Measurements from ENCODE around the gene PACS2.

DNA sequence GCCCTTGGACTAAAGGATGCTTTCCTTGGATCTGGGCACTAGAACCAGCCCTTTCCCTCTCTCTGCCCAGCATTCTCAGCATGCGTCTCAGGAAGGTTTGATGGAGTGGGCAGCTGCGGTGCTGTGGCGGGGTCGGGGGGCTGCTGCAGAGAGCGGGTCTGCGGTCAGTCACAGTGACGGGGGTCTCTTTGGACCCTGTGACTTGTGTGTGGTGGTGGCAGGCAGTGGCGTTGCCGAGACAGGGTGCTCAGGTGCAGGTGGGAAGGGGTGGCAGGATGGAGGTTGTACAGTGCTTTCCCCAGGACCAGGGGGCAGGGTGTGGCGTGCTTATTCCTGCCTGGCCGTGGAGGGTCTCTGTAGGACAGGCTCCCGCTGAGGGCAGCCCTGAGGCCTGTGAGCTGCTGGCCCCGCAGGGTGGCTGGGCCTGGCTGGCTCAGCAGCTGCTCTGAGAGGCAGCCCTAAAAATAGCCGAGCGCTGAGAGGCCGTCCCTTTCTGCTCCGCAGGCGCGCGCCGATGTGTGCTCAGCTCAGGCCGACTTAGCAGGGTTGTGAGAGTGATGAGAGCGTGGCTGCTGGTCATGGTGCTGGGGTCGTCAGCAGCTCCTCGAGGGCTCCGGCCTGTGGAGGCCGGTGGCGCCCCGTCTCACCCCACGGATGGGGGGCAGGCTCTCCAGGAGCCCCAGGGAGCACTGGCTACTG is 9.7 kb downstream of the PACS2 start:
- TF ChIP-seq FOS (IDR thresholded peaks at IDR 0.05; ENCODE audit: low read depth, low read length) (no peak), POLR2A (IDR thresholded peaks at IDR 0.05; ENCODE audit: low read depth, low read length) (no peak), RAD21 (IDR thresholded peaks at IDR 0.05; ENCODE audit: low read length) (no peak), MXI1 (IDR thresholded peaks at IDR 0.05; ENCODE audit: borderline replicate concordance, low read depth, low read length) (no peak), SMC3 (IDR thresholded peaks at IDR 0.05; ENCODE audit: low read depth, low read length) (no peak), RCOR1 (IDR thresholded peaks at IDR 0.05; ENCODE audit: insufficient replicate concordance, low read length) (no peak), RFX5 (IDR thresholded peaks at IDR 0.05; ENCODE audit: low read depth, low read length) (no peak), MAZ (IDR thresholded peaks at IDR 0.05; ENCODE audit: borderline replicate concordance, low read depth, low read length) (no peak), CEBPB (IDR thresholded peaks at IDR 0.05; ENCODE audit: low read depth, low read length) (no peak), CHD1 (IDR thresholded peaks at IDR 0.05; ENCODE audit: low read depth, low read length) (no peak), BHLHE40 (IDR thresholded peaks at IDR 0.05; ENCODE audit: low read depth, low read length) (no peak)
- TF ChIP-seq, protein P1, sequence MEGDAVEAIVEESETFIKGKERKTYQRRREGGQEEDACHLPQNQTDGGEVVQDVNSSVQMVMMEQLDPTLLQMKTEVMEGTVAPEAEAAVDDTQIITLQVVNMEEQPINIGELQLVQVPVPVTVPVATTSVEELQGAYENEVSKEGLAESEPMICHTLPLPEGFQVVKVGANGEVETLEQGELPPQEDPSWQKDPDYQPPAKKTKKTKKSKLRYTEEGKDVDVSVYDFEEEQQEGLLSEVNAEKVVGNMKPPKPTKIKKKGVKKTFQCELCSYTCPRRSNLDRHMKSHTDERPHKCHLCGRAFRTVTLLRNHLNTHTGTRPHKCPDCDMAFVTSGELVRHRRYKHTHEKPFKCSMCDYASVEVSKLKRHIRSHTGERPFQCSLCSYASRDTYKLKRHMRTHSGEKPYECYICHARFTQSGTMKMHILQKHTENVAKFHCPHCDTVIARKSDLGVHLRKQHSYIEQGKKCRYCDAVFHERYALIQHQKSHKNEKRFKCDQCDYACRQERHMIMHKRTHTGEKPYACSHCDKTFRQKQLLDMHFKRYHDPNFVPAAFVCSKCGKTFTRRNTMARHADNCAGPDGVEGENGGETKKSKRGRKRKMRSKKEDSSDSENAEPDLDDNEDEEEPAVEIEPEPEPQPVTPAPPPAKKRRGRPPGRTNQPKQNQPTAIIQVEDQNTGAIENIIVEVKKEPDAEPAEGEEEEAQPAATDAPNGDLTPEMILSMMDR (conservative IDR thresholded peaks at IDR 0.05; ENCODE audit: low read depth, low read length): no peak
- TF ChIP-seq, protein P2, sequence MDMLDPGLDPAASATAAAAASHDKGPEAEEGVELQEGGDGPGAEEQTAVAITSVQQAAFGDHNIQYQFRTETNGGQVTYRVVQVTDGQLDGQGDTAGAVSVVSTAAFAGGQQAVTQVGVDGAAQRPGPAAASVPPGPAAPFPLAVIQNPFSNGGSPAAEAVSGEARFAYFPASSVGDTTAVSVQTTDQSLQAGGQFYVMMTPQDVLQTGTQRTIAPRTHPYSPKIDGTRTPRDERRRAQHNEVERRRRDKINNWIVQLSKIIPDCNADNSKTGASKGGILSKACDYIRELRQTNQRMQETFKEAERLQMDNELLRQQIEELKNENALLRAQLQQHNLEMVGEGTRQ (IDR thresholded peaks at IDR 0.05; ENCODE audit: low read depth, low read length): no peak

Data from IMR-90 (cell line).